HEK293 (cell line): ENCODE measurements around the gene NEAT1.

Experiments
- BCL11A ChIP-seq: fragments of 450-650 bp; formaldehyde crosslinking; IDR thresholded peaks from 2 replicates; pipeline ENCODE4 v1.5.1; 2016; ENCODE audit warnings: low read depth, missing biosample characterization, missing genetic modification characterization
- GFI1B ChIP-seq: fragments of 450-650 bp; formaldehyde crosslinking; IDR thresholded peaks from 2 replicates; pipeline ENCODE4 v1.5.1; 2016; ENCODE audit warnings: missing biosample characterization, missing genetic modification characterization
- KLF1 ChIP-seq: fragments of 450-650 bp; formaldehyde crosslinking; IDR thresholded peaks from 2 replicates; pipeline ENCODE4 v1.5.1; 2016; ENCODE audit warnings: missing biosample characterization, missing genetic modification characterization
- SALL2 ChIP-seq: fragments of 450-650 bp; formaldehyde crosslinking; IDR thresholded peaks from 2 replicates; pipeline ENCODE4 v1.5.0; 2017; ENCODE audit warnings: missing biosample characterization, mild to moderate bottlenecking, missing genetic modification characterization, borderline replicate concordance
- YY1 ChIP-seq: fragments of 450-650 bp; formaldehyde crosslinking; IDR thresholded peaks from 2 replicates; pipeline ENCODE4 v1.5.1; 2018; ENCODE audit warnings: missing biosample characterization, missing genetic modification characterization
- ZBTB17 ChIP-seq: fragments of 450-650 bp; formaldehyde crosslinking; IDR thresholded peaks from 2 replicates; pipeline ENCODE4 v1.5.1; 2016; ENCODE audit warnings: missing biosample characterization, missing genetic modification characterization
- ZFP69B ChIP-seq: fragments of 450-650 bp; formaldehyde crosslinking; IDR thresholded peaks from 2 replicates; pipeline ENCODE4 v1.5.1; 2016; ENCODE audit warnings: missing biosample characterization, missing genetic modification characterization
- ZNF121 ChIP-seq: fragments of 450-650 bp; formaldehyde crosslinking; IDR thresholded peaks from 2 replicates; pipeline ENCODE4 v1.5.1; 2016; ENCODE audit warnings: missing biosample characterization, missing genetic modification characterization
- ZNF140 ChIP-seq: fragments of 450-650 bp; formaldehyde crosslinking; IDR thresholded peaks from 2 replicates; pipeline ENCODE4 v1.5.1; 2016; ENCODE audit warnings: missing biosample characterization, missing genetic modification characterization
- ZNF157 ChIP-seq: fragments of 450-650 bp; formaldehyde crosslinking; IDR thresholded peaks from 2 replicates; pipeline ENCODE4 v1.5.1; 2016; ENCODE audit warnings: missing biosample characterization, missing genetic modification characterization
- ZNF169 ChIP-seq: fragments of 450-650 bp; formaldehyde crosslinking; IDR thresholded peaks from 2 replicates; pipeline ENCODE4 v1.5.1; 2016; ENCODE audit warnings: missing biosample characterization, missing genetic modification characterization
- ZNF292 ChIP-seq: fragments of 450-650 bp; formaldehyde crosslinking; IDR thresholded peaks from 2 replicates; pipeline ENCODE4 v1.5.1; 2016; ENCODE audit warnings: low read depth, missing biosample characterization, missing genetic modification characterization, borderline replicate concordance
- ZNF302 ChIP-seq: fragments of 450-650 bp; formaldehyde crosslinking; IDR thresholded peaks from 2 replicates; pipeline ENCODE4 v1.5.1; 2016; ENCODE audit warnings: missing biosample characterization, missing genetic modification characterization, low read depth
- ZNF335 ChIP-seq: fragments of 450-650 bp; formaldehyde crosslinking; conservative IDR thresholded peaks from 2 replicates; pipeline ENCODE4 v1.5.1; 2016; ENCODE audit warnings: missing biosample characterization, missing genetic modification characterization
- ZNF404 ChIP-seq: fragments of 450-650 bp; formaldehyde crosslinking; IDR thresholded peaks from 2 replicates; pipeline ENCODE4 v1.5.1; 2017; ENCODE audit warnings: missing biosample characterization, missing genetic modification characterization
- ZNF426 ChIP-seq: fragments of 450-650 bp; formaldehyde crosslinking; IDR thresholded peaks from 2 replicates; pipeline ENCODE4 v1.5.1; 2017; ENCODE audit warnings: missing biosample characterization, missing genetic modification characterization, mild to moderate bottlenecking, inconsistent platforms, moderate library complexity
- ZNF433 ChIP-seq: fragments of 450-650 bp; formaldehyde crosslinking; IDR thresholded peaks from 2 replicates; pipeline ENCODE4 v1.5.1; 2016; ENCODE audit warnings: missing biosample characterization, missing genetic modification characterization, low read depth
- ZNF521 ChIP-seq: fragments of 450-650 bp; formaldehyde crosslinking; IDR thresholded peaks from 2 replicates; pipeline ENCODE4 v1.5.1; 2017; ENCODE audit warnings: missing biosample characterization, mild to moderate bottlenecking, missing genetic modification characterization
- ZNF548 ChIP-seq: fragments of 450-650 bp; formaldehyde crosslinking; IDR thresholded peaks from 2 replicates; pipeline ENCODE4 v1.5.1; 2016; ENCODE audit warnings: missing biosample characterization, missing genetic modification characterization
- ZNF555 ChIP-seq: fragments of 450-650 bp; formaldehyde crosslinking; conservative IDR thresholded peaks from 2 replicates; pipeline ENCODE4 v1.5.1; 2017; ENCODE audit warnings: missing biosample characterization, mild to moderate bottlenecking, missing genetic modification characterization, inconsistent platforms
- ZNF560 ChIP-seq: fragments of 450-650 bp; formaldehyde crosslinking; IDR thresholded peaks from 2 replicates; pipeline ENCODE4 v1.5.1; 2017; ENCODE audit warnings: missing biosample characterization, missing genetic modification characterization, borderline replicate concordance
- ZNF623 ChIP-seq: fragments of 450-650 bp; formaldehyde crosslinking; IDR thresholded peaks from 2 replicates; pipeline ENCODE4 v1.5.1; 2016; ENCODE audit warnings: missing biosample characterization, missing genetic modification characterization
- ZNF664 ChIP-seq: fragments of 450-650 bp; formaldehyde crosslinking; IDR thresholded peaks from 2 replicates; pipeline ENCODE4 v1.5.1; 2016; ENCODE audit warnings: missing biosample characterization, missing genetic modification characterization
- ZNF670 ChIP-seq: fragments of 450-650 bp; formaldehyde crosslinking; IDR thresholded peaks from 2 replicates; pipeline ENCODE4 v1.5.1; 2016; ENCODE audit warnings: missing biosample characterization, missing genetic modification characterization, low read depth
- ZNF677 ChIP-seq: fragments of 450-650 bp; IDR thresholded peaks from 2 replicates; pipeline ENCODE4 v1.5.0; 2018; ENCODE audit warnings: missing biosample characterization, mild to moderate bottlenecking, missing genetic modification characterization, moderate library complexity
- ZSCAN30 ChIP-seq: fragments of 450-650 bp; IDR thresholded peaks from 2 replicates; pipeline ENCODE4 v1.5.1; 2018; ENCODE audit warnings: missing biosample characterization, mild to moderate bottlenecking, missing genetic modification characterization, moderate library complexity
- TF ChIP-seq, protein P1 (sequence below): fragments of 450-650 bp; formaldehyde crosslinking; IDR thresholded peaks from 2 replicates; pipeline ENCODE4 v1.5.1; 2016; ENCODE audit warnings: missing biosample characterization, missing genetic modification characterization, low read depth
- TF ChIP-seq, protein P2 (sequence below): fragments of 450-650 bp; IDR thresholded peaks from 2 replicates; pipeline ENCODE4 v1.5.1; 2018; ENCODE audit warnings: missing biosample characterization, missing genetic modification characterization
- TF ChIP-seq, protein P3 (sequence below): fragments of 450-650 bp; formaldehyde crosslinking; IDR thresholded peaks from 2 replicates; pipeline ENCODE4 v1.5.1; 2016; ENCODE audit warnings: missing biosample characterization, missing genetic modification characterization, borderline replicate concordance
- TF ChIP-seq, protein P4 (sequence below): fragments of 450-650 bp; formaldehyde crosslinking; IDR thresholded peaks from 2 replicates; pipeline ENCODE4 v1.5.1; 2016; ENCODE audit warnings: missing biosample characterization, missing genetic modification characterization, low read depth

NEAT1 gene

DNA sequence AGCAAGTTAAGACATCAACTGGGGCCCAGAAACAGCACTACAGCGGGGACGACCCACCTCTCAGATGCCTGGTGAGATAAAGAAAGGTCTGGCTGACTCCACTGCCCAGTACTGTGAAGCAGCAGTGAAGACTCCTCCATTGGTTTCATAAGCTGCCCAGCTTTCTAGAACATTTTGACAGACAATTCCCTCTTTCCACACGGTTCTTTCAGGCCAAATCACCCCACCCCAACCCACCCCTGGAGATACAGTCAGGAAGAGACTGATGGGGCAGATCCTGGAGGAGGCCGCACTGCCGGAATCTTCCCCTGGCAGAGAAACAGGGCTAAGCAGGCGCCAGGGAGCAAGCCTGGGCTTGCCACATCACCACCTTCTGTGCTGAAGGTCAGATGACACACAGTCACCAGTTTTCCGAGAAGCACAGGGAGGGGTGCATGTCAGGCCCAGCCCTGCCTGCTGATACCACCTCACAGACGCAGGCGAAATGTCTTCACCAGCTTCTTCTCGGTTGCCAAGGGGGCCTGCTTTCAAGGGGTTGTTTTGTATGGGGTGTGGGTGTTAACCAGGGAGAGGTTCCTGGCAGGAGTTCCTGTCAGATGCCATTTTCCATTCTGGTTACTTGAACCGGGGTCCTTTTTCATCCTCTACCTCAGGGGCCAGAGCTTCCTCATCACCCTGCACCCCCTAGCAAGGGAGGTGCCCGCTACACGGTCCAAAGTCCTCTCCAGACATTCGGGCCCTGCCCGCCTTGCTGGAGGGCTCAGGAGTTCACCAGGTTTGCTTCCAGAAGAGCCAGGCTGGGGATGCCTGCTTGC is 1.4 kb upstream of the NEAT1 start (continued):
- TF ChIP-seq, protein P1, sequence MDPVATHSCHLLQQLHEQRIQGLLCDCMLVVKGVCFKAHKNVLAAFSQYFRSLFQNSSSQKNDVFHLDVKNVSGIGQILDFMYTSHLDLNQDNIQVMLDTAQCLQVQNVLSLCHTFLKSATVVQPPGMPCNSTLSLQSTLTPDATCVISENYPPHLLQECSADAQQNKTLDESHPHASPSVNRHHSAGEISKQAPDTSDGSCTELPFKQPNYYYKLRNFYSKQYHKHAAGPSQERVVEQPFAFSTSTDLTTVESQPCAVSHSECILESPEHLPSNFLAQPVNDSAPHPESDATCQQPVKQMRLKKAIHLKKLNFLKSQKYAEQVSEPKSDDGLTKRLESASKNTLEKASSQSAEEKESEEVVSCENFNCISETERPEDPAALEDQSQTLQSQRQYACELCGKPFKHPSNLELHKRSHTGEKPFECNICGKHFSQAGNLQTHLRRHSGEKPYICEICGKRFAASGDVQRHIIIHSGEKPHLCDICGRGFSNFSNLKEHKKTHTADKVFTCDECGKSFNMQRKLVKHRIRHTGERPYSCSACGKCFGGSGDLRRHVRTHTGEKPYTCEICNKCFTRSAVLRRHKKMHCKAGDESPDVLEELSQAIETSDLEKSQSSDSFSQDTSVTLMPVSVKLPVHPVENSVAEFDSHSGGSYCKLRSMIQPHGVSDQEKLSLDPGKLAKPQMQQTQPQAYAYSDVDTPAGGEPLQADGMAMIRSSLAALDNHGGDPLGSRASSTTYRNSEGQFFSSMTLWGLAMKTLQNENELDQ (tag by site-specific recombination) = no peak
- TF ChIP-seq ZNF560 (tag by site-specific recombination) (no peak), ZSCAN30 (tag by site-specific recombination) (peak; percentile 85), ZNF404 (tag by site-specific recombination) (no peak), GFI1B (tag by site-specific recombination) (no peak), ZNF670 (tag by site-specific recombination) (no peak), ZFP69B (tag by site-specific recombination) (peak; percentile 59; the same call in 1 of the 2 replicates), ZNF521 (no peak), ZBTB17 (peak; percentile 42; the same call in 1 of the 2 replicates), SALL2 (tag by site-specific recombination) (no peak), ZNF335 (peak; percentile 93), ZNF623 (no peak), ZNF292 (no peak), ZNF169 (tag by site-specific recombination) (no peak), ZNF664 (tag by site-specific recombination) (no peak), BCL11A (tag by site-specific recombination) (peak; percentile 93), YY1 (tag by site-specific recombination) (no peak), KLF1 (tag by site-specific recombination) (peak; percentile 88), ZNF121 (no peak), ZNF140 (tag by site-specific recombination) (no peak), ZNF677 (tag by site-specific recombination) (no peak), ZNF548 (tag by site-specific recombination) (no peak), ZNF426 (tag by site-specific recombination) (no peak), ZNF302 (tag by site-specific recombination) (no peak), ZNF433 (no peak), ZNF555 (no peak), ZNF157 (no peak)
- TF ChIP-seq, protein P2, sequence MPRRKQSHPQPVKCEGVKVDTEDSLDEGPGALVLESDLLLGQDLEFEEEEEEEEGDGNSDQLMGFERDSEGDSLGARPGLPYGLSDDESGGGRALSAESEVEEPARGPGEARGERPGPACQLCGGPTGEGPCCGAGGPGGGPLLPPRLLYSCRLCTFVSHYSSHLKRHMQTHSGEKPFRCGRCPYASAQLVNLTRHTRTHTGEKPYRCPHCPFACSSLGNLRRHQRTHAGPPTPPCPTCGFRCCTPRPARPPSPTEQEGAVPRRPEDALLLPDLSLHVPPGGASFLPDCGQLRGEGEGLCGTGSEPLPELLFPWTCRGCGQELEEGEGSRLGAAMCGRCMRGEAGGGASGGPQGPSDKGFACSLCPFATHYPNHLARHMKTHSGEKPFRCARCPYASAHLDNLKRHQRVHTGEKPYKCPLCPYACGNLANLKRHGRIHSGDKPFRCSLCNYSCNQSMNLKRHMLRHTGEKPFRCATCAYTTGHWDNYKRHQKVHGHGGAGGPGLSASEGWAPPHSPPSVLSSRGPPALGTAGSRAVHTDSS (tag by site-specific recombination) = no peak; the same call in 1 of the 2 replicates
- TF ChIP-seq, protein P3, sequence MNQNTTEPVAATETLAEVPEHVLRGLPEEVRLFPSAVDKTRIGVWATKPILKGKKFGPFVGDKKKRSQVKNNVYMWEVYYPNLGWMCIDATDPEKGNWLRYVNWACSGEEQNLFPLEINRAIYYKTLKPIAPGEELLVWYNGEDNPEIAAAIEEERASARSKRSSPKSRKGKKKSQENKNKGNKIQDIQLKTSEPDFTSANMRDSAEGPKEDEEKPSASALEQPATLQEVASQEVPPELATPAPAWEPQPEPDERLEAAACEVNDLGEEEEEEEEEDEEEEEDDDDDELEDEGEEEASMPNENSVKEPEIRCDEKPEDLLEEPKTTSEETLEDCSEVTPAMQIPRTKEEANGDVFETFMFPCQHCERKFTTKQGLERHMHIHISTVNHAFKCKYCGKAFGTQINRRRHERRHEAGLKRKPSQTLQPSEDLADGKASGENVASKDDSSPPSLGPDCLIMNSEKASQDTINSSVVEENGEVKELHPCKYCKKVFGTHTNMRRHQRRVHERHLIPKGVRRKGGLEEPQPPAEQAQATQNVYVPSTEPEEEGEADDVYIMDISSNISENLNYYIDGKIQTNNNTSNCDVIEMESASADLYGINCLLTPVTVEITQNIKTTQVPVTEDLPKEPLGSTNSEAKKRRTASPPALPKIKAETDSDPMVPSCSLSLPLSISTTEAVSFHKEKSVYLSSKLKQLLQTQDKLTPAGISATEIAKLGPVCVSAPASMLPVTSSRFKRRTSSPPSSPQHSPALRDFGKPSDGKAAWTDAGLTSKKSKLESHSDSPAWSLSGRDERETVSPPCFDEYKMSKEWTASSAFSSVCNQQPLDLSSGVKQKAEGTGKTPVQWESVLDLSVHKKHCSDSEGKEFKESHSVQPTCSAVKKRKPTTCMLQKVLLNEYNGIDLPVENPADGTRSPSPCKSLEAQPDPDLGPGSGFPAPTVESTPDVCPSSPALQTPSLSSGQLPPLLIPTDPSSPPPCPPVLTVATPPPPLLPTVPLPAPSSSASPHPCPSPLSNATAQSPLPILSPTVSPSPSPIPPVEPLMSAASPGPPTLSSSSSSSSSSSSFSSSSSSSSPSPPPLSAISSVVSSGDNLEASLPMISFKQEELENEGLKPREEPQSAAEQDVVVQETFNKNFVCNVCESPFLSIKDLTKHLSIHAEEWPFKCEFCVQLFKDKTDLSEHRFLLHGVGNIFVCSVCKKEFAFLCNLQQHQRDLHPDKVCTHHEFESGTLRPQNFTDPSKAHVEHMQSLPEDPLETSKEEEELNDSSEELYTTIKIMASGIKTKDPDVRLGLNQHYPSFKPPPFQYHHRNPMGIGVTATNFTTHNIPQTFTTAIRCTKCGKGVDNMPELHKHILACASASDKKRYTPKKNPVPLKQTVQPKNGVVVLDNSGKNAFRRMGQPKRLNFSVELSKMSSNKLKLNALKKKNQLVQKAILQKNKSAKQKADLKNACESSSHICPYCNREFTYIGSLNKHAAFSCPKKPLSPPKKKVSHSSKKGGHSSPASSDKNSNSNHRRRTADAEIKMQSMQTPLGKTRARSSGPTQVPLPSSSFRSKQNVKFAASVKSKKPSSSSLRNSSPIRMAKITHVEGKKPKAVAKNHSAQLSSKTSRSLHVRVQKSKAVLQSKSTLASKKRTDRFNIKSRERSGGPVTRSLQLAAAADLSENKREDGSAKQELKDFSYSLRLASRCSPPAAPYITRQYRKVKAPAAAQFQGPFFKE (tag by site-specific recombination) = no peak
- TF ChIP-seq, protein P4, sequence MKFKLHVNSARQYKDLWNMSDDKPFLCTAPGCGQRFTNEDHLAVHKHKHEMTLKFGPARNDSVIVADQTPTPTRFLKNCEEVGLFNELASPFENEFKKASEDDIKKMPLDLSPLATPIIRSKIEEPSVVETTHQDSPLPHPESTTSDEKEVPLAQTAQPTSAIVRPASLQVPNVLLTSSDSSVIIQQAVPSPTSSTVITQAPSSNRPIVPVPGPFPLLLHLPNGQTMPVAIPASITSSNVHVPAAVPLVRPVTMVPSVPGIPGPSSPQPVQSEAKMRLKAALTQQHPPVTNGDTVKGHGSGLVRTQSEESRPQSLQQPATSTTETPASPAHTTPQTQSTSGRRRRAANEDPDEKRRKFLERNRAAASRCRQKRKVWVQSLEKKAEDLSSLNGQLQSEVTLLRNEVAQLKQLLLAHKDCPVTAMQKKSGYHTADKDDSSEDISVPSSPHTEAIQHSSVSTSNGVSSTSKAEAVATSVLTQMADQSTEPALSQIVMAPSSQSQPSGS (tag by site-specific recombination) = no peak
